Stimulated activated effector memory CD8-positive, alpha-beta T cell treated with anti-CD3 and anti-CD28 coated beads, Interleukin-12 subunit alpha, Interleukin-12 subunit beta, amount 100 ng/mL, for 72 hours (primary cell): ENCODE results near the gene CCDC187.

Source experiments
- ATAC-seq: fragments of 150-1000 bp; cut with Tn5 transposase; 2 replicates; pipeline ENCODE4 v1.10.0; 2021
- DNase-seq, 2 donors: peaks; one replicate each; pipeline ENCODE4 v3.0.0; 2021 to 2022; ENCODE audit warnings: low spot score in 2 of 2
- H3K27ac Mint-ChIP-seq: one replicate; pipeline ENCODE4 v1.8.0; 2022; ENCODE audit warnings: mild to moderate bottlenecking, mixed read lengths
- H3K36me3 Mint-ChIP-seq: one replicate; pipeline ENCODE4 v1.8.0; 2022; ENCODE audit warnings: mild to moderate bottlenecking, mixed read lengths
- H3K4me1 Mint-ChIP-seq: one replicate; pipeline ENCODE4 v1.8.0; 2022; ENCODE audit warnings: mixed read lengths
- H3K4me3 Mint-ChIP-seq: one replicate; pipeline ENCODE4 v1.8.0; 2022; ENCODE audit warnings: mild to moderate bottlenecking, mixed read lengths
- H3K9me3 Mint-ChIP-seq: one replicate; pipeline ENCODE4 v1.8.0; 2022; ENCODE audit warnings: mixed read lengths

The CCDC187 gene

DNA sequence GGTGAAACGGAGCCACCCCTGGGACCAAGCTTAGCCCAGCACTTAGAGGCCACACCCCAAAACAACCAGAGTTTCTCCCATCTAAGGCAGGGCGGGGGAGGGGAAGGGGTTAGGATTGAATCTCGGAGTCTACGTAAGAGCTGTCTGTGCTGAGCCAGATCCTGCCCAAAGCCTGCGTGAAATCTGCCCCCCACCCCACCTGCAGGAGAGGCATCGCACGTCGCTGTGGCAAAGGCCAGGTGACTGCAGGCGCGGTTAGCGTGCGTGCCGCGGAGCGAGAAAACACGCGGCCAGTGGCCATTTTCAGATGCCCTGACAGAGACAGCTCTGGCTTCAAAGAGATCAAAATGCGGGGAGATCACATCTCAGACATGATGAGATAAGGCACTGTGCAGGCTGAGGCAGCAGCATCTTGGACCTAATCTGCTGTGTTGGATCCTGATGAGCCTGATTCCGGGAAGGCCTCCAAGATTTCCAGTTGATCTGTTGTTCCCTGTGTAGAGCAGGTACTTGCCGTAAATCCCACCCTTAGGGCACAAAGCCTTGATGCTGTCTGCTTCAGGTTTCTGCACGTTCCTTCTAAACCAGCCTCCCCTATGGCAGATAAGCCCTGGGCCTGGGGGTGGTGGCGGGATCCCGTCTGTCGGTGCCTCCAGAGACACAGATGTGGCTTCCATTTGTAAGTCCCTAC is 55.8 kb downstream of the CCDC187 start:
- DNase-seq (no peak), ATAC-seq (no peak)
- peaks cover 7% of the 10 kb centered on the region for H3K36me3 Mint-ChIP-seq
- H3K4me3 Mint-ChIP-seq: no peak overlapping the region
- no peak overlapping the region for H3K27ac Mint-ChIP-seq
- no peaks in the 10 kb centered on the region for H3K9me3 Mint-ChIP-seq
- H3K4me1 Mint-ChIP-seq: peaks cover 20% of the 10 kb centered on the region

- Mint-ChIP-seq H3K27ac (no peak overlapping the region), H3K36me3 (peaks cover 7% of the 10 kb centered on the region), H3K9me3 (no peaks in the 10 kb centered on the region), H3K4me1 (peaks cover 24% of the 10 kb centered on the region), H3K4me3 (no peak overlapping the region)
- DNase-seq (no peak), ATAC-seq (no peak)
These were observed 56.4 kb downstream of the CCDC187 start for GRCh38 chr9:136247551-136247916.

- Mint-ChIP-seq H3K9me3 (no peaks in the 10 kb centered on the region), H3K36me3 (peaks cover 7% of the 10 kb centered on the region), H3K4me3 (no peak overlapping the region), H3K27ac (no peak overlapping the region), H3K4me1 (peaks cover 24% of the 10 kb centered on the region)
- DNase-seq: no peak
- no peak for ATAC-seq
These were observed 56.9 kb downstream of the CCDC187 start for GRCh38 chr9:136246849-136247550.

GRCh38 chr9:136245219-136246150 is 58.4 kb downstream of the CCDC187 start, which contains the start of gene QSOX2:
Gene QSOX2, minus strand, starts transcription at chr9:136245812. Its CDS starts 9 bp downstream, at chr9:136245803.
- ATAC-seq: peak; percentile 70
- DNase-seq: peak; percentile 76 to 87
- peaks cover 36% of the 10 kb centered on the region for H3K4me1 Mint-ChIP-seq
- H3K27ac Mint-ChIP-seq: peak within 1 kb of the TSS; percentile 82
- H3K9me3 Mint-ChIP-seq: no peaks in the 10 kb centered on the region
- peaks cover 7% of the 10 kb centered on the region for H3K36me3 Mint-ChIP-seq
- H3K4me3 Mint-ChIP-seq: peak within 1 kb of the TSS; percentile 89

- no peak for ATAC-seq
These were observed 59.0 kb downstream of the CCDC187 start for GRCh38 chr9:136244969-136245218.

DNA sequence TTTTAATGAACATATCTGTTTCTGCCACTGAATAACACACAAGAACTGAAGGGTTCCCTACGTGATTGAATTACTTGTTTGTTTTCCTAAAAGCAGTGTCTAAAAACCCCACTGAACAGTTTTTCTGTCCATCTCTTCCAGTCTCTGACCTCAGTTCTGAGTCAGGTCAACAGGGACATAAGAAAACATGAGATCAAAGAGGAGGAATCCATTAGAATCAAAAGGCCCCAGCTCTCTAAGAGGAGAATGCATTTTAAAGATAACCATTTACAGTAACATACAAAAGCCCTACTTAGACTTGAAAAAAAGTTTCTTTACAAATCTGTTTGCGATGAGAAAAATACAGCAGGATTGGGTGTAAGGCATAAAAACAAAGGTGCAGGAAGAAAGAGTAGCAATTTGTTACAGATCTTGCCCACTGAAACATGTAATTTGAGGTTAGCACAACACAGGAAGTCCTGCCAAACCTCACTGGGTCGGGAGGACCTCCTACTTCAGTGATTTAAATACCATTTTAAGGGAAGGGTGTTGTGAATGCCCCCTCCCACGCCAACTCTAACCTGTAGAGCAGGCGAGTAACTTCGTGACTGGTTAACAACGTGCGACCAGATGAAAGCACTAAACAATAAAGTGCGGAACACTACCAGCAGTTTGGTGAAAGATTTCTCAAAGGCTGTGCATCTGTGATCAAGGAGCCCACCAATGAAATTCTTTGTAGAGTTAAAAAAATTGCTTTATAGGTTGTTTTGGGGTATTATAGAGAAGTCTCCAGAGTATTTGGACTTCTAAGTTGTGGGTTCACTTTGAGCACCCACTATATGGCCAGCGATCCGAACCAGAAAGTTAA is 59.5 kb downstream of the CCDC187 start:
- no peaks in the 10 kb centered on the region for H3K9me3 Mint-ChIP-seq
- peaks cover 7% of the 10 kb centered on the region for H3K36me3 Mint-ChIP-seq
- peaks cover 41% of the 10 kb centered on the region for H3K4me1 Mint-ChIP-seq
- DNase-seq (peak; percentile 34 to 80), ATAC-seq (peak; percentile 83)
- peak overlapping the region; percentile 89 for H3K4me3 Mint-ChIP-seq
- peak overlapping the region; percentile 82 for H3K27ac Mint-ChIP-seq

More at GRCh38 chr9:136244969-136245218, 59.0 kb downstream of the CCDC187 start:
- Mint-ChIP-seq H3K9me3 (no peaks in the 10 kb centered on the region), H3K36me3 (peaks cover 7% of the 10 kb centered on the region), H3K4me3 (peak overlapping the region; percentile 89), H3K27ac (peak overlapping the region; percentile 82), H3K4me1 (peaks cover 36% of the 10 kb centered on the region)
- no peak for DNase-seq

- DNase-seq (no peak), ATAC-seq (no peak)
- H3K4me1 Mint-ChIP-seq: peaks cover 48% of the 10 kb centered on the region
- no peaks in the 10 kb centered on the region for H3K9me3 Mint-ChIP-seq
- H3K4me3 Mint-ChIP-seq: peak overlapping the region; percentile 89
- peaks cover 8% of the 10 kb centered on the region for H3K36me3 Mint-ChIP-seq
- peak overlapping the region; percentile 82 for H3K27ac Mint-ChIP-seq
These were observed 60.3 kb downstream of the CCDC187 start for GRCh38 chr9:136243631-136244030.

- Mint-ChIP-seq H3K27ac (peak overlapping the region; percentile 82), H3K36me3 (peaks cover 13% of the 10 kb centered on the region), H3K4me3 (peak overlapping the region; percentile 89), H3K9me3 (no peaks in the 10 kb centered on the region), H3K4me1 (peaks cover 54% of the 10 kb centered on the region)
- ATAC-seq: no peak
- no peak for DNase-seq
These were observed 60.9 kb downstream of the CCDC187 start for GRCh38 chr9:136242918-136243525.

GRCh38 chr9:136242248-136242647 is 61.6 kb downstream of the CCDC187 start:
- peaks cover 58% of the 10 kb centered on the region for H3K4me1 Mint-ChIP-seq
- no peak for ATAC-seq
- peaks cover 13% of the 10 kb centered on the region for H3K36me3 Mint-ChIP-seq
- H3K9me3 Mint-ChIP-seq: no peaks in the 10 kb centered on the region
- H3K4me3 Mint-ChIP-seq: no peak overlapping the region
- peak overlapping the region; percentile 52 for H3K27ac Mint-ChIP-seq
- no peak for DNase-seq

DNA sequence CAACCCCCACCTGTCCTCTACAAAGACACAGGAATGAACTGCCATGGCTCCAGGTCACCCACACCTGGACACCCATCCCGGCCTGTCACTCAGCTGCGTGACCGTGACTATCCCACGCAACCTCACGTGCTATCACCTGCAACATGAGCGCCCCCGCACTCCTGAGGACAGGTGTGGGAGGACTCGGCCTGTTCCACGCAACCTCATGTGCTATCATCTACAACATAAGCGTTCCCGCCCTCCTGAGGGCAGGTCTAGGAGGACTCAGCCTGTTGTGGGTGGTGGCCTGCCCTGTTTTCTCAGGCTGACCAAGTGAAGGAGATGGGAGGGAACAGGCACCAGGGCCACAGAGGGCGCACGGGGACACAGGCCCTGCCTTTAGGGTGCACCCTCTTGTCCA is 62.4 kb downstream of the CCDC187 start:
- Mint-ChIP-seq H3K4me3 (no peak overlapping the region), H3K27ac (peak overlapping the region; percentile 52), H3K4me1 (peaks cover 58% of the 10 kb centered on the region), H3K9me3 (no peaks in the 10 kb centered on the region), H3K36me3 (peaks cover 13% of the 10 kb centered on the region)
- DNase-seq: no peak
- ATAC-seq: no peak

GRCh38 chr9:136240941-136241340 is 63.0 kb downstream of the CCDC187 start:
- Mint-ChIP-seq H3K4me3 (no peak overlapping the region), H3K4me1 (peaks cover 58% of the 10 kb centered on the region), H3K27ac (peak overlapping the region; percentile 52), H3K36me3 (peaks cover 19% of the 10 kb centered on the region), H3K9me3 (no peaks in the 10 kb centered on the region)
- ATAC-seq (no peak), DNase-seq (no peak)

DNA sequence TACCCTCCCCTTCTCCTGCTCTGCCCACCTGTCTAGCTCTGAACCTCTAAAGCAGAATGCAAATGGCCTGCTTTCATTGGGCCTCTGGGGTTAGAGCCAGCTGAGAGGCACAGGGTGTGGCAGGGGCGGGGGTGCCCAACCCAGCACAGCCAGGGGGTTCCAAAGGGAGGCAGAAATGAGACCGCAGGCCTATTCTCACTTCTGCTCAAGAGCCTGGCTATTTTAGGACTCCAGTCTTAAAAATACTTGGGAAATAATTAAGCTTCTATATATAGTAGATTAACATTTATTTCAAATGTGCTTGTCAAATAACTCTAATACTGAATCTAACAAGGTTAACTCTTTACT is 63.9 kb downstream of the CCDC187 start:
- DNase-seq (no peak), ATAC-seq (no peak)
- H3K9me3 Mint-ChIP-seq: no peaks in the 10 kb centered on the region
- no peak overlapping the region for H3K4me3 Mint-ChIP-seq
- peaks cover 23% of the 10 kb centered on the region for H3K36me3 Mint-ChIP-seq
- H3K4me1 Mint-ChIP-seq: peaks cover 61% of the 10 kb centered on the region
- H3K27ac Mint-ChIP-seq: no peak overlapping the region

- no peaks in the 10 kb centered on the region for H3K9me3 Mint-ChIP-seq
- ATAC-seq: no peak
- H3K27ac Mint-ChIP-seq: no peak overlapping the region
- peaks cover 18% of the 10 kb centered on the region for H3K36me3 Mint-ChIP-seq
- no peak for DNase-seq
- H3K4me1 Mint-ChIP-seq: peaks cover 61% of the 10 kb centered on the region
- no peak overlapping the region for H3K4me3 Mint-ChIP-seq
These were observed 64.5 kb downstream of the CCDC187 start for GRCh38 chr9:136239135-136239982.

DNA sequence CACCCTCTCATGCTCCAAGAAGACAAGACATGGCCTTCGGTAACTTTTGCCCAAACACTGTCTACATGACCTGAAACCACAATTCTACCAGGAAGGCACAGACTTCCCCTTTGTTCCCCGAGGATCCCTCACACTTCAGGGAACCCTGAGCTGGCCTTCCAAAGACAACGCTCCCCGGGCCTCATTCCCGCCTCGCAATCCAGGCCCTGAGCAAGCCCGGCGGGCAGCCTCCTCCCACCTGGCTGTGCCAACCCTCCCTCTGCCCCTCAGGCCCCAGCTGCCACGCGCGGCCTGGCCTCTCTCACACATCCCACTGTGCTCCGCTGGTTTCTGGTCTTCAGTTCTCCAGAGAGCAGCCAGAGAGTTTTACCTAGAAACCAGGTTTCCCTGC is 65.6 kb downstream of the CCDC187 start:
- peaks cover 23% of the 10 kb centered on the region for H3K36me3 Mint-ChIP-seq
- H3K4me1 Mint-ChIP-seq: peaks cover 59% of the 10 kb centered on the region
- ATAC-seq (no peak), DNase-seq (no peak)
- no peak overlapping the region for H3K27ac Mint-ChIP-seq
- H3K4me3 Mint-ChIP-seq: no peak overlapping the region
- H3K9me3 Mint-ChIP-seq: no peaks in the 10 kb centered on the region
